Measurements from ENCODE around the gene SPATA2L.

DNA sequence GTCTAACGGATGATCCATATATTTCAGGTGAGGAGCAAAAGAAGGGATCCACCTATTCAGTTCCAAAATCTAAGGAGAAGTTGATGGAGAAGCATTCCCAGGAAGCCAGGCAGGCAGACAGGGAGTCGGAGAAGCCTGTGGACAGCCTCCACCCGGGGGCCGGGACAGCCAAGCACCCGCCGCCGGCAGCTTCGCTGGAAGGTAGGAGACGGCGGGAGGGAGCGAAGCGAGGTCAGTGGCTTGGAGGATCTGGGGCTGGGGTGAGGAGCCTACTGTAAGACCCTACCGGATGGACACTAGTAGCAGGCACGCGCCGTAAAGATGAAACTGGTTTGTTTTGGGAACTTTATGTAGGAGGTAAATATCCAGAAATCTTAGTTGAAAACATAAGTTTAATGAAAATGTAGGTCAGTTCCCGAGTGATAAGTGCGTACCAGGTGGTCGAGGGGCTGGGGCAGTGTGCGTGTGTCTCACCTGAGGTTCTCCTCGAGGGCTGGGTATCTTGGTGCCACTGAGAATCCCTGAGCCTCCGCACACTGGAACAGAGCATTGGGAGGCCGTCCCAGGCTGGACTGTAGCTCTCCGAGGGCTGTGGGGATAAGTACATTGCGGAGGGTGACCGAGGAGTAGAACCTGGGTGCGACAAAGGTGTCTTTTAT lies 43.2 kb downstream of the SPATA2L start:
- TF ChIP-seq RXRA (IDR thresholded peaks at IDR 0.05; ENCODE audit: insufficient read depth, low read depth, low read length) (no peak), EP300 (IDR thresholded peaks at IDR 0.05; ENCODE audit: borderline replicate concordance in 1 of 2, low read depth in 2 of 2, low read length in 2 of 2) (no peak), RAD21 (IDR thresholded peaks at IDR 0.05 in 1 of 2, conservative IDR thresholded peaks at IDR 0.05 in 1 of 2; ENCODE audit: low read depth in 2 of 2, low read length in 2 of 2) (no peak), HDAC6 (IDR thresholded peaks at IDR 0.05; ENCODE audit: low read depth, low read length) (no peak), JUN (IDR thresholded peaks at IDR 0.05; ENCODE audit: low read depth, low read length) (no peak), BRCA1 (IDR thresholded peaks at IDR 0.05; ENCODE audit: low read depth, low read length) (no peak)
- TF ChIP-seq, protein P1, sequence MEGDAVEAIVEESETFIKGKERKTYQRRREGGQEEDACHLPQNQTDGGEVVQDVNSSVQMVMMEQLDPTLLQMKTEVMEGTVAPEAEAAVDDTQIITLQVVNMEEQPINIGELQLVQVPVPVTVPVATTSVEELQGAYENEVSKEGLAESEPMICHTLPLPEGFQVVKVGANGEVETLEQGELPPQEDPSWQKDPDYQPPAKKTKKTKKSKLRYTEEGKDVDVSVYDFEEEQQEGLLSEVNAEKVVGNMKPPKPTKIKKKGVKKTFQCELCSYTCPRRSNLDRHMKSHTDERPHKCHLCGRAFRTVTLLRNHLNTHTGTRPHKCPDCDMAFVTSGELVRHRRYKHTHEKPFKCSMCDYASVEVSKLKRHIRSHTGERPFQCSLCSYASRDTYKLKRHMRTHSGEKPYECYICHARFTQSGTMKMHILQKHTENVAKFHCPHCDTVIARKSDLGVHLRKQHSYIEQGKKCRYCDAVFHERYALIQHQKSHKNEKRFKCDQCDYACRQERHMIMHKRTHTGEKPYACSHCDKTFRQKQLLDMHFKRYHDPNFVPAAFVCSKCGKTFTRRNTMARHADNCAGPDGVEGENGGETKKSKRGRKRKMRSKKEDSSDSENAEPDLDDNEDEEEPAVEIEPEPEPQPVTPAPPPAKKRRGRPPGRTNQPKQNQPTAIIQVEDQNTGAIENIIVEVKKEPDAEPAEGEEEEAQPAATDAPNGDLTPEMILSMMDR (IDR thresholded peaks at IDR 0.05; ENCODE audit: control extremely low read depth in 1 of 3, insufficient read depth in 1 of 3, low read depth in 1 of 3, low read length in 3 of 3) = no peak

Measured in H1 (cell line).